C4-2B (cell line): Measurements from ENCODE around the gene EPN3.

Experiments
- ZFX ChIP-seq: fragments of 450-650 bp; IDR thresholded peaks from 2 replicates; pipeline ENCODE4 v1.6.1; 2017
- TF ChIP-seq, protein P1 (sequence below): fragments of 450-650 bp; conservative IDR thresholded peaks from 2 replicates; pipeline ENCODE4 v1.5.1; 2017; ENCODE audit warnings: mild to moderate bottlenecking

DNA sequence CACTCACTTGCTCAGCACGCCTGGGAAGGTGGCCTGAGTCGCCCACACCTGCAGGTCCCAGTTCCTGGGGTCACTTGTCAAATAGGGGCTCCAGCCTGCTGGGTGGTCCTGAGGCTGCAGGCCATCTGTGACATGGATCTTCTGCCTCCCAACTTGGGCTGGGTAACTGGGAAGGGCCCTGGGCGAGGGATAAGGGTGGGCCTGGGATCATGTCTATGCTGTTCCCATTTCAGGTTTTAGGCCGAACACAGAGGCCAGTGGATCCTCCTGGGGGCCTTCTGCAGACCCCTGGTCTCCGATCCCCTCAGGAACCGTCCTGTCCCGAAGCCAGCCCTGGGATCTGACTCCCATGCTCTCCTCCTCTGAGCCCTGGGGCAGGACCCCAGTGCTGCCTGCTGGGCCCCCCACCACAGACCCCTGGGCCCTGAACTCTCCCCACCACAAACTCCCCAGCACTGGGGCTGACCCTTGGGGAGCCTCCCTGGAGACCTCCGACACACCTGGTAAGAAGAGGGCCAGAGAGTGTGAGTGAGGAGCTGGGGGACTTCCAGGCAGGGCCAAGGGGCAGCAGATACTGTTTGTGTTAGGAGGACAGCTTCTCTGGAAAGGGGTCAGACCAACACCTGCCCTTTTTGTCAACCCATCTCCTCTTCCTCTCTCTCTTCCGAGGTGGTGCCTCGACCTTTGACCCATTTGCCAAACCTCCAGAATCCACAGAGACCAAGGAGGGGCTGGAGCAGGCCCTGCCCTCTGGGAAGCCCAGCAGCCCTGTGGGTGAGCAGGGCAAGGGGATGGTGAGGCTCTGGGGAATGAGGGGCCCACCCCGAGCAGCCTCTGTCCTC, 8.2 kb downstream of the EPN3 start:
- TF ChIP-seq, protein P1, sequence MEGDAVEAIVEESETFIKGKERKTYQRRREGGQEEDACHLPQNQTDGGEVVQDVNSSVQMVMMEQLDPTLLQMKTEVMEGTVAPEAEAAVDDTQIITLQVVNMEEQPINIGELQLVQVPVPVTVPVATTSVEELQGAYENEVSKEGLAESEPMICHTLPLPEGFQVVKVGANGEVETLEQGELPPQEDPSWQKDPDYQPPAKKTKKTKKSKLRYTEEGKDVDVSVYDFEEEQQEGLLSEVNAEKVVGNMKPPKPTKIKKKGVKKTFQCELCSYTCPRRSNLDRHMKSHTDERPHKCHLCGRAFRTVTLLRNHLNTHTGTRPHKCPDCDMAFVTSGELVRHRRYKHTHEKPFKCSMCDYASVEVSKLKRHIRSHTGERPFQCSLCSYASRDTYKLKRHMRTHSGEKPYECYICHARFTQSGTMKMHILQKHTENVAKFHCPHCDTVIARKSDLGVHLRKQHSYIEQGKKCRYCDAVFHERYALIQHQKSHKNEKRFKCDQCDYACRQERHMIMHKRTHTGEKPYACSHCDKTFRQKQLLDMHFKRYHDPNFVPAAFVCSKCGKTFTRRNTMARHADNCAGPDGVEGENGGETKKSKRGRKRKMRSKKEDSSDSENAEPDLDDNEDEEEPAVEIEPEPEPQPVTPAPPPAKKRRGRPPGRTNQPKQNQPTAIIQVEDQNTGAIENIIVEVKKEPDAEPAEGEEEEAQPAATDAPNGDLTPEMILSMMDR, result no peak
- no peak for TF ChIP-seq ZFX
